HG03354 (cell line): ENCODE data around the gene NANOGP8.
"Not testable (repeated sequence)": the region's sequence is repeated elsewhere in the genome, so short reads cannot be mapped to it uniquely, and the experiment has no call there.

Experiments used
- ATAC-seq: cut with Tn5 transposase; IDR thresholded peaks from one replicate; pipeline ENCODE4 v1.9.1; 2021; ENCODE audit warnings: mild to moderate bottlenecking; ENCODE audit not compliant: unreplicated experiment, poor library complexity, severe bottlenecking

NANOGP8 gene, protein sequence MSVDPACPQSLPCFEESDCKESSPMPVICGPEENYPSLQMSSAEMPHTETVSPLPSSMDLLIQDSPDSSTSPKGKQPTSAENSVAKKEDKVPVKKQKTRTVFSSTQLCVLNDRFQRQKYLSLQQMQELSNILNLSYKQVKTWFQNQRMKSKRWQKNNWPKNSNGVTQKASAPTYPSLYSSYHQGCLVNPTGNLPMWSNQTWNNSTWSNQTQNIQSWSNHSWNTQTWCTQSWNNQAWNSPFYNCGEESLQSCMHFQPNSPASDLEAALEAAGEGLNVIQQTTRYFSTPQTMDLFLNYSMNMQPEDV

DNA sequence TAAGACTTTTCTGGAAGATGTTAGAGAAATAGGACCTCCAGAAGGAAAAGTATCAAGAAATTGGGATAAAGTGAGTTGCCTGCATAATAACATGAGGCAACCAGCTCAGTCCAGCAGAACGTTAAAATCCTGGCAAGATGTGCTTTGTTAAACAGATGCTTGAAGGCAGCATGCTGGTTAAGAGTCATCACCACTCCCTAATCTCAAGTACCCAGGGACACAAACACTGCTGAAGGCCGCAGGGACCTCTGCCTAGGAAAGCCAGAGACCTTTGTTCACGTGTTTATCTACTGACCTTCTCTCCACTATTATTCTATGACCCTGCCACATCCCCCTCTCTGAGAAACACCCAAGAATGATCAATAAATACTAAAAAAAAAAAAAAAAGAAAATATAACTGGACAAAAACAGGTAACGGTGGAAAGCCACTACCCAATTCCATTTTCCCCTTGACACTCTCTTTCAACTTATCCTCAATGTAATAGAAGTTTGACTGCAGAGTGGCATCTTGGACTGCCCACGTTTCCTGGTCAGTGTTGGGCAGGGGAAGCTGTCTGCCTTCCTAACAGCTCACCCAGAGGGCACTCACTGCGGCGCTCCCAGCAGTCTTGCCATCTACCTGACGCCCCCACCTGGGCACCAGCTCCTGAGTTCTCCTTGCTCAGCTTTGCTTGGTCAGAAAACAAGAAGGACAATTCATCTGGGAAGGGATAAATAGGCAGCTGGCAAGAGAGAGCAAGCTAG is at the start of gene NANOGP8:
Gene NANOGP8 (minus strand): TSS at position 120 of the 744 bp plus-strand sequence. CDS start 185 bp downstream, outside the sequence.
- ATAC-seq, result not testable (repeated sequence)

DNA sequence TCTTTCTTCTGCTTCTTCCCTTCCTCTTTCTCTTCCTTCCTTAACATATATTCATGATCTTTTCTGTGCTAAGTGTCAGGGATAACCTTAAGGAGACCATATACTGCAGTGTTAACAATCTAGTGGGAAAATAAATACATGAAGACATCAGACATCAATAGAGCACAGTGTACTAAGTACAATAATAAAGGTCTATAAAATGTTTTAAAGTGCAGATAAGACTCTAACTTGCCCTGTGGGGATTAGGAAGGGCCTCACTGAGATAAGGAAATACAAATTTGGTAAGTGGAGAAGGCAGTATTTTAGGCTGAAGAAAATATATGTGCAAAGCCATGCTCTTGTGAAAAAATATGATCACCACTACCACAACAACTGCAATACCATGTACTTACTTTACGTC is 49.2 kb upstream of the NANOGP8 start:
- no peak for ATAC-seq

DNA sequence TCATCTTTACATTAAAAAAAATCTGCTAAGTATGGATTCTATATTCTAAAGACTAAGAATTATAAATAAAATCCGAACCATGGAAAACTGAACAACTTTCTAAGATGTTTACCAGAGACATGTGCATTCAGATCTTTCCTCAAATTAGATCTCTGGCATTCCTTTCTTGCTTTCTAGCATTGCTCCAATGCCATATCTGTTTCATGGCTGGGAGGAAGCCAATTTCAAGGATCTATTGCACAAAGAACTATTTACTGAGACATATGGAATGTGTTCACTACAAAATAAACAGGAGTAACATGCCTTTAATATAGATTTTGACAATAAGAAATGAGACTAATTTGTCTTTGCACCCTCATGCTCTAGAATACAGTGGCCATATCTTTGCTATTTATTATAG is 45.1 kb upstream of the NANOGP8 start:
- no peak for ATAC-seq

DNA sequence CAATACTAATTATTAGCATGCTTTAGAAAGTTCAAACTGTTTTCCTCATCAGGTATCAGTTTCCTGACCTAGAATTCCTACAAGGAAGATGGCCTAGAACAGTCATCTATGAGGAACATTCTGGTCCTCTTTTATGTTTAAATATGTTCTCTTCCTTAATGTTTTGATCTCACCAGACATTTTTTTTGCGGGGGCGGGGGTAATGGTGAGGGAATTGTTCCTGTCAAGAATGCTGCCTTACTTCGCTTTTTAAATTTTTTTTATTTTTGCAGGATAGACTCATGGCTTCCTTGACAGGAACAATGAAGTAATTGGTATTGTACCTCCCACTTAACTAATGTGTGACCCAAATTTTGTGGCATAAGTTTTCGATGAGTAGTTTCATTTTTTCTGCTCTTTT is 44.3 kb upstream of the NANOGP8 start:
- no peak for ATAC-seq

DNA sequence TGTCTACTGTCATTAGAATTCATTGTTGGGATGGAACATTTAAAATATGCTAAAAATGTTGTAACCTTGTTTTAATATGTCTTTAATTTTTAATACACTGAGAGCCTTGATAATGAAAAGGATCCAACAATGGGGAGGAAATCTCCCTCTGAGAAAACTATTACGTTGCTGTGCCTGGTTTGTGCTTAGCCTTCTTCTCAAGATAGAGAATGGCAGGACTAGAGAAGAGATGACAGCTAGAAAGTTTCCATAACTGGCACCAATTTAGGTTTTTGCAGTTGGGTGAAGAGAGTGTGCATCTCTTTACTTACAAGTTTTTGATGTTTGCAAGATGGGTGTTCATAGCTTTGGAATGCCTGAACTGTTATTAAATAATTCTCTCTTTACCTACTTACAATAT is 42.6 kb upstream of the NANOGP8 start:
- ATAC-seq, result no peak

DNA sequence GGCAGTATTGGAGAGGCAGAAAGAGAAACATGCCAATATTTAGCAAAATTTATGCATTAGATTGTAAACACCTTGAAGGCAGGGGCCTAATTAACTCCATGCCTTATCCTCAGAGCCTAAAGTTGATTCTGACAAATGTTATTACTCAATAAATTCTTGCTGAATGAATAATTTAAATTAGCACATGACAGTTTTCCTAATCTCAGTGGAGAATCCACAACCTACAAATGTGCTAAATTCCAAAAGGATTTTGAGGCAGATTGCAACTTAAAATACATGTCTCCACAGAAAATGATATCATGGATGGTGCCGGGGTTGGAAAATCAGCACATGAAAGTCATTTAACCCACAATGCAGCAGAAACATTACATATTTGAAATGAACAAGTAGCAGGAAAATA is 41.1 kb upstream of the NANOGP8 start:
- ATAC-seq, result no peak

DNA sequence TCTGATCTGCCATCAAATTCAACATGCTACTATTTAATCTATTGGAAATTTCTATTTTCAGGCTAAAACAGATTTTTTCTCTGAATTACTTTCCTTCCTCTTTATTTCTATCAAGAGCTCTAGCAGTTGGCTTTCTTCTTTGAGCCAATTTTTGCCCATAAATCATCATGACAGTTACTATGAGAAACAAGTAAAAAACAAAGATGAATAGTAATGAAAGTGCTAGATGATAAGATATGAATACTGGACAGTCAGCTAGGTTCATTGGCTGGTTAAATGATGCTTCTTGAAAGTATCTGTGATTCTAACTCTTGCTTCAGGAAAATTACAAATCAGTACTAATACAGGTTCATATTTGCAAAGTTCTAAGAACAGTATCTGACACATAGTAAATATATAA is 38.6 kb upstream of the NANOGP8 start:
- ATAC-seq, result no peak

DNA sequence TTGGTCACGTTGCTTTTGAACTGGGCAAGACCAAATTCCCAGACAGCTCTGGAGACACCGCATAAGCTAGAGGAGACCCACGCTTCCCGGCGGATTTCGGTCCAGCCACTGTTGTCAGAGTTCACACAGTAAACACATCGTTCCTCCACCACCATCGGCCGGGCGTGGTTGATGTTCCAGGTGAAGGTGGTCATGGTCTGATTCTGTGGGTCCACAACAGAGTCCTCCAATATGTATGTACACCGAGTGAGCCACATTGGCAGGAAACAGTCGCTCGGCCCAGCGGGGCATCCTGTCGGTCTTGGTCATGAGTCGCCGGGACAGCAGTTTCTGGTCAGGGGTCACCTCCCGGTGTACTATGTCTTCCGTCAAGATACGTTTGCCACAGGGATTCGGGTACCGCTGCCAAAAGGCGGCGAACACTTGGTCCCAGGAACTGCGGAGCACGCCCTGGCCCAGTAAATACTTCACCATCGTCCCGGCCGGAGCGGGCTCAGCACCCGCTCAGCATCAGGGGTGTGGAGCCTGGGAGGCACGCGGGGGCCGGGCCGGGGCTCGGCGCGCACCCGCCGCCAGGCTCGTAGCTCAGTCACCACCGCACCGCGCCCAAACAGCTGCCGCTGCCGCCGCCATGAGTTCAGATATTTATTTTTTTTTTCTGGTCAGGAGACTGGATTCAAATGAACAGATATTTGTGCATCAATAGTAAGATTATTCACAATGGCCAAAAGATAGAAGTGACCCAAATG is 36.7 kb upstream of the NANOGP8 start:
- ATAC-seq, result no peak

DNA sequence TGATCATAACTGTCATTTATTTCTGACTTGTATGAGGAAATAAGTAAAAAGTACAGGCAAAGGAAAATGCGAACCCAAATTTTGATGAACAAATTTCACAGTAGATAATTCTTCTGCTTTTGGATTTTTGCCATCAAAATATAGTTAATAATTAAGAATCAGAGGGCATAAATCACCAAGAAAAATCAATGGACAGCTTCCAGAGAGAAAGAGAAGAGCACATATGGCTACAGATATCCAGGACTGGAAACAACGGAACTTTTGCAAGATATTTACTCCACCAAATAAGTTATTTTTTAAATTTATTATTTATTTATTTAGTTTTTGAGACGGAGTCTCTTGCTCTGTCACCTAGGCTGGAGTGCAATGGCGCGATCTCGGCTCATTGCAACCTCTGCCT is 35.1 kb upstream of the NANOGP8 start:
- no peak for ATAC-seq

DNA sequence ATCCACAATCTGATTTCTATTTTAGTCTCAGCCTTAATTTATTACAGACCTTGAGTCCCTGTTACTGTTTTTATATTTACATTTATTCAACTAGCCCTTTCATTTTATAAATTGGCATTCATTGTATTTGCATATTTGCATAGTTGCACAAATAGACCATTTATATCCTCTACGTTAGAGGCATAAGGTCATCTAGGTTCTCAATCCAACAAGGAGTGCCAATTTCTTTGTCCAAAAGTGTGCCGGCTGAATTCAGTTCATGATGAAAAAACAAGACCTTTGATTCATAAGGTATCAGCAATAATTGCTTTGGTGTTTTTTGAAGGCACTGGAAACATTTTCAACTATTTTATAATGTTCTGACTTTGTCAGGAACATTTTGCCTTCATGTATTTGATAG is 33.9 kb upstream of the NANOGP8 start:
- no peak for ATAC-seq

DNA sequence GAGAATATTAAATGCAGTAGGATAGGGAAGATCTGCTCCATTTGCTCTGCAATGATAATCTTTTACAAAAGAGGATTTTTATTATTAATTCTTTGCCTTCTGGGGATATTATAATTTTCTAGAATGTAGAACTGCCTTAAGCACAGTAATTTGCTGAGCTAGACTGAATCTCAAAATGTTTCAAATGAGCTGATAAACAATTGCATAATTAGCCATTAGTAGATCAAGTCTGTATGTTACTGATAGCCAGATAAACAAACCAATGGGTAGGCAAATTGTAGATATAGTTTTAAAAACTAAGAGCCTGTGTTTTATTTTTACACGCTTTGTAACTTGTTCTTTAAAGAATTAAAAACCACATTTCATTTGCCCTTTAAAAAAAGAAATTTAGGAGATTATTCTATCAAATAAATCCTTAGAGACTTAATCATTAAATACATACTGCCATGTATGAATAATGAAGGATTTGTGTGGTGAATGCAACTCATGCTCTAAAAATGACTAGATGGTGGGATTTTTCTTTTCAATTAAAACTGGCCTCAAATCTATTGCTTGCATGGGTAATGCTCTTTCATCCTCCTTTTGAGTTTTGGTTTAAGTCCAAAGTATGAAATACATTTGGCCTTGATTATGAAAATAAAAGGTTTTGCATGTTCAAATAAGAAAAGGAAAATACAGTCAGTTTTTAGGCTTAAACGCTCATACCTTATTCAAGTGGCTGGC is 32.6 kb upstream of the NANOGP8 start:
- no peak for ATAC-seq

DNA sequence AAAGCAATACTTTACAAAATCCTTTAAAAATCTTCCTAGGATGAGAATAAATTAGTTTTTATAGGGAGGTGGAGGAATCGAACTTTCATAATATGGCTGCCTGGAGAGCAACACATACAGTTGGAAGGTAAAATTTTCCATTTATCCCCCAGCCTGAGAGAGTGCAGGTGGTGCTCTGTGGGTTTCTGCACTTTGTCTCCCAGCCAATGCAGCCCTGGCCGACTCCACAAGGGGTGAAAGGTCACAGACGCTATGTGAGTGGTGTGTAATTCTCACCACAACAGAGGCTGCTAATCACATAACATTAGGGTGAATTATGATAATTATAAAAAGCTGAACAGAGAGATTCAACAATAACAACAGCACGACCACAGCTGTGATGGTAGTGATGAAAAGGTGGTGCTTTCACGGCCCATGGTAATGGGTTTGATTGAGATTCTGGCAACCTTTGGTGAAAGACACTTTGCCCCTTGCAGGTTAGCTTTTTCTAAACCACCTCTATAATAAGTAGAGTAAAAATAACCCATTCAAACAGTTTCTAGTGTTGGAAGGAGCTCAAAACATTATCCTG is 30.1 kb upstream of the NANOGP8 start:
- no peak for ATAC-seq

DNA sequence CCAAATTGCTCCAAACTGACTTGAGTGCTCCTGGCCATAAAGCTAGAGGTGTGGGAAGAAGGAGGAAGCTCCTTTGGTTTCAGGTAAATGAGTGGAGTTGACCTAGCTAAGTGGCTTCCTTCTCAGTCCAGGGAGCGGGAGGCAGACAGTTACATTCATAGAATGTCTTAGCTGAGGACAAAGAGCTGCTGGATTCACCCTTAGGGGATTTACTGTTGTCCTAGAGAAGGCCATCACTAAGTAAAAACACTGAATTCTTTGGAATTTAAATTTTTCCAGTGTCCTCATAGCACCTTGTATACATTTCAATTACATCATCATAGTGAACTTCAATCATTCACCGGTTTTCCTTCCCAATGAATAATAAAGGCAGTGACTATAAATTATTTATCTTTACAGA is 27.3 kb upstream of the NANOGP8 start:
- ATAC-seq, result no peak

DNA sequence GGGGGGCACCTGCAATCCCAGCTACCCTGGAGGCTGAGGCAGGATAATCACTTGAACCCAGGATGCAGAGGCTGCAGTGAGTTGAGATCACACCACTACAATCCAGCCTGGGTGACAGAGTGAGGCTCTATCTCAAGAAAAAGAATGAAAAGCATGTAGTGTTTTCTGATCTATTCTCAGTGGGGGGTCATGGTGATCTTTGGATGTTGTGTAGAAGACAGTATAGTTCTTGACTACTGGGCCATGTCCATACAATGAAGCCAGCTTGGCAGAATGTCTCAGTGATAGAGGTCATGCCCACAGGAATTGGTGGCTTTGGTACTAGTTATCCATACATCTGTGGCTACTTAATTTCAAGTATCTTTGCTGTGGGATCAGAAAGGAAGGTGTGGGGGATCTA is 26.8 kb upstream of the NANOGP8 start:
- no peak for ATAC-seq

DNA sequence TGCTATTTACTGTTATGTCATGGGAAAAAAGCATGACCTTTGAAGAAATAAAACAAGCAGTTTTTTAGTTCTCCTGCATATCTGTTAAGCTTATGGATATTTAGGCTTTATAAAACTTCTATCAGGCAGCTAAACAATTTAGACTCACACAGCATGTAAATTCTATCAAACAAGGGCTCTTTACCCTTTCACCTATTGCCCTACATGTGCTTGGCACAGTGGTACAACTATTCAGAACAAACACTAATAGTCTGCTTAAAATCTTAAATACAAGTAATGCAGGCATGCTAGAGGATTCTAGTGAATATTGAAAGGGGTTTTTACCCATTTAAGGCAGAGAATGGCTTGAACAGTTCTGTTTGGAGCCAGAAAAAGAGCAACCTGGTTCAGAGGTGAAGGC is 23.4 kb upstream of the NANOGP8 start:
- ATAC-seq, result no peak

DNA sequence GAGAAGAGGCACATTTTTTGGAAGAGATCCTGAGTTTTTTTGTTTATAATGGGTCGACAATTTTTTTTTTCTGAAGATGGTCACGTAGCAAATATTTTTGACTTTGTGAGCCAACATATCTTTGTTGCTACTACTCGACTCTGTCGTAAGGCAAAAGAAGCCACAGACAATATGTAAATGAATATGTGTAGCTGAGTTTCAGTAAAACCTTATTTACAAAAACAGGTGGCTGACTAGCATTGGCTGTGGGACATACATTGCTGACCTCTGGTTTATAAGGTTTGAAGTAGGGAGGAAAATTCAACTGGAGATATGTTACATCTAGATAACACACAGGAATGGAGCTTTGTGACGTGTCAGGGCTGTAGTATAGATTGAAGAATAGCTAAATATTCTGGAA is 22.5 kb upstream of the NANOGP8 start:
- ATAC-seq, result no peak

DNA sequence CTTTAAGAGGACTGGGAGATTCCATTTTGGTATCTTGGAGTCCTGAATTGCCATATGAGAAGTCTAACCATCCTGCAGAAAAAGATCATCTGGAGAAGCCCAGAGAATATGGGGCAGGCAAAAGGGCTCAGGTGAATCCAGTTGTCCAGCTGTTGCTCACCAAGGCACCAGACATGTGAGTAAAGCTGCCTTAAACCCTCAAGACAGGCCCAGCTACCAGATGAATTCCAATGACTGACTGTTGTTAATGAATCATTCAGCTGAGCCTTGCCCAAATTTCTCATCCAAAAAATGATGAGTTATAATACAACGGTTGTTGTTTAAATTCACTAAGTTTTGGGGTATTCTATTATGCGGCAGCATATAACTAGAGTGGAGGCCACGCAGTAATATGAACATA is 22.0 kb upstream of the NANOGP8 start:
- no peak for ATAC-seq

DNA sequence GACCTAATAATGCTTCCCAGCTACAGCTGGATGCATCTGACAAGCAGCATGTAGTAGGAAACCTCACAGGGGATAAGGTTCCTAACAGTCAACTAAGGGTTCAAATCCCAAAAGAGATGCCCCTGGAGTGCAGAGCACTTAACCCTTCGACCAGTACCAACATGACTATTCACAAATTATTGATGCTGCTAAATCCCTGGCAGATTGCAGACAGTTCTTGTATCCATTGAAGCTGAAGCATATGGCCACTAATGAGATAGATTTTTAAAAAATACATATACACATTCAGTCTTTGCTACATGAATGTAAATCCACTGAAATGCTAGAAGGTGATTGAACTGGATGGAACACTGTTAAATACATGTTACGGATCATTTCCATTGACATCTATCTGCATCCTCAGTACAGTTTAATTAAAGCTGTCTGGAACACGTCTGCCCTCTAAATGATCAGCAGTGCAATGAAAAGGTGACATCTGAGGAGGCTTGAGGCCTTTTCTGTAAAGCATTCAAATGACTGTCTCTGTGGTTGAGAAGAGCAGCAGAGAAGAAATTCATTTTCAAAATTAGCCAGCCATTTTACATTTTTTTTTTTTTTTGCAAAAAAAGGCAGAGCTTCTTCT is 19.5 kb upstream of the NANOGP8 start:
- no peak for ATAC-seq

DNA sequence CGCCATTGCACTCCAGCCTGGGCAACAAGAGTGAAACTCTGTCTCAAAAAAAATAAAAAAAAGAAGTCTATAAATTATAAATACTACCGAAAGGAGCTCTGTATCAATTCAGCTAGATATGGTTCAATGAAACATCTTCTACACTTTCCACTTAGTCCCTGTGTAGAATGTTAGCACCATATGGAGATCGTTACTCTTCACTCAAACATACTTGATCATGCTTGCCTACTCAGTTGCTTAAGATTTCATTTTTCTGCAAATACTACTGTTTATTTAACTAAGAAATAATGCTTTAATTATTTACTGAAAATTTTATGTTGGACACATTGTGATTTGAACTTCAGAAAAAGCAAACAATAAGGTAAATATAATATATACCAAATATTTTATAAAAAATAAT is 17.1 kb upstream of the NANOGP8 start:
- ATAC-seq, result no peak
